Muscle of leg (tissue), 11 donors: Measurements from ENCODE around the gene GPR132. TPM values are rescaled to one million over a fixed set of nuclear protein-coding genes. Genes with fewer than 3 reads are reported as not detected.
"Not testable (repeated sequence)": the region's sequence is repeated elsewhere in the genome, so short reads cannot be mapped to it uniquely, and the experiment has no call there.

Source experiments
- DNase-seq: peaks from one replicate; pipeline ENCODE4 v3.0.0; 2013
- H3K27ac ChIP-seq: one replicate; pipeline ENCODE4 v1.5.1; 2013; ENCODE audit warnings: mild to moderate bottlenecking, low read length, control low read depth
- H3K27me3 ChIP-seq: one replicate; pipeline ENCODE4 v1.6.1; 2013; ENCODE audit warnings: low read length; ENCODE audit not compliant: control insufficient read depth, insufficient read depth
- H3K36me3 ChIP-seq: one replicate; pipeline ENCODE4 v1.6.1; 2013; ENCODE audit warnings: low read length; ENCODE audit not compliant: control insufficient read depth, insufficient read depth
- H3K4me1 ChIP-seq: one replicate; pipeline ENCODE4 v1.6.1; 2013; ENCODE audit warnings: low read length; ENCODE audit not compliant: control insufficient read depth, insufficient read depth
- H3K4me3 ChIP-seq: one replicate; pipeline ENCODE4 v1.5.1; 2013; ENCODE audit warnings: low read length, control low read depth
- H3K9me3 ChIP-seq: replicated peaks from 2 replicates; pipeline ENCODE4 v1.6.1; 2013; ENCODE audit warnings: low read depth, low read length; ENCODE audit not compliant: control insufficient read depth
- WGBS: methylation state at CpG from one replicate; pipeline ENCODE4 v1.1.5; 2013; ENCODE audit warnings: missing lambda C conversion rate; ENCODE audit not compliant: insufficient coverage; 5-methylcytosine and 5-hydroxymethylcytosine counted together
- polyA plus RNA-seq, 8 donors: library from polyadenylated mRNA; unstranded; fragments of 120-200 nt; gene quantifications; one replicate each; pipeline versions ENCODE4 v1.2.1 to v1.2.3, GENCODE V29; 2013; ENCODE audit warnings: inconsistent platforms in 1 of 8, low replicate concordance in 1 of 8; ENCODE audit not compliant: insufficient read length in 8 of 8, insufficient read depth in 1 of 8
- total RNA-seq: library from RNA; stranded (reverse); fragments of 120-200 nt; gene quantifications from one replicate; pipeline ENCODE4 v1.2.4, GENCODE V29; 2013

The GPR132 gene
- total and polyA plus RNA-seq, 9 donors, result 0.41 to 1.5 (median 0.75) TPM

DNA sequence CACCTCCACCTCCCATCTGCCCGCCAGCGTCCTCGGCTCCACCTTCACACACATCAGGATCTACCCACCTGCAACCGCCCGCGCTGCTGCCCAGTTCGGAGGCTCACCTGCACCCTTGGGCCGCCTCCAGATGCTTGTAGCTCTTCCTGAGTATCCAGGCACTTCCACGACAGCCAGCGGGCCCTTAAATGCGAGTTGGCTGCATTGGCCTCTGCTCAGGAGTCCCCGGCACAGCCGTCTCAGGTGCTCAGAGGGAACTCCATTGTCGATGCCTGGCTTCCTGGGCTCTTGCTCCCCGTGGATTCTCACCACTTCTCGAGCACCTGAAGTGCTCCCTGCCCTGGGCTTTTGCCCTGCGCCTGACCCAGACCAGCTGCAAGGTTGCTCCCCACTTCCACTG lies 22.4 kb downstream of the GPR132 start:
- no peaks in the 10 kb centered on the region for H3K9me3 ChIP-seq
- H3K4me3 ChIP-seq, result no peak overlapping the region
- no peak for DNase-seq
- no peaks in the 10 kb centered on the region for H3K36me3 ChIP-seq
- WGBS, result 76% methylated on average over 17 of the region's 17 CpGs
- H3K27ac ChIP-seq, result no peak overlapping the region
- H3K4me1 ChIP-seq, result peaks cover 3% of the 10 kb centered on the region
- peaks cover 30% of the 10 kb centered on the region for H3K27me3 ChIP-seq

GRCh38 chr14:105041841-105042765 lies 23.1 kb downstream of the GPR132 start:
- Histone ChIP-seq H3K4me3 (no peak overlapping the region), H3K9me3 (no peaks in the 10 kb centered on the region), H3K27ac (no peak overlapping the region), H3K36me3 (no peaks in the 10 kb centered on the region), H3K27me3 (peaks cover 32% of the 10 kb centered on the region), H3K4me1 (peaks cover 3% of the 10 kb centered on the region)
- WGBS, result 66% methylated on average over 27 of the region's 28 CpGs
- DNase-seq, result no peak

DNA sequence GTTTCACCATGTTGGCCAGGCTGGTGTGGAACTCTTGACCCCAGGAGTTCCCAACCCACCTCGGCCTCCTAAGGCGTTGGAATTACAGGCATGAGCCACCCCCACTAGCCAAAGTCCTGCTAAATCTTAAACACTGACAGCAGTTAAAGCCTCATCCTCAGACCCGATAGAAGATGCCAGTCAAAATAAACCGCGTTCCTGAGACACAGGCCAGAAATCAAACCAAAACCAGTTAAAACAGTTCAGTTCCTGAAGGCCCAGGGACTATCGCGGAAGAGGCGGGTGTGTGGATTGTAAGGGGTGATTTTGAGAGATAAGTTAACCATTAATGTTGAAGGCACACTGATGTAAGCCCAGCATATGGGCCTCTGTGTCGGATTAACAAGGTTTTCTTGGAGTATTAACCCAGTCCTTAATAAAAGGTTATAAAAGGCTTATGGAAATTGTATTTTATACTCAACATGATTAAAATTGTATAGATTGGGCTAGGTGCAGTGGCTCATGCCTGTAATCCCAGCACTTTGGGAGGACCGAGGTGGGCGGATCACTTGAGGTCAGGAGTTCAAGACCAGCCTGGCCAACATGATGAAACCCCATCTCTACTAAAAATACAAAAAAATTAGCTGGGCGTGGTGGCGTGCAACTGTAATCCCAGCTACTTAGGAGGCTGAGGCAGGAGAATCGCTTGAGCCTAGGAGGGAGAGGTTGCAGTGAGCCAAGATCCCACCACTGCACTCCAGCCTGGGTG lies 25.6 kb downstream of the GPR132 start:
- H3K4me1 ChIP-seq, result no peaks in the 10 kb centered on the region
- no peaks in the 10 kb centered on the region for H3K36me3 ChIP-seq
- H3K4me3 ChIP-seq, result no peak overlapping the region
- WGBS, result 75% methylated on average over 6 of the region's 14 CpGs
- no peaks in the 10 kb centered on the region for H3K9me3 ChIP-seq
- H3K27ac ChIP-seq, result no peak overlapping the region
- no peak for DNase-seq
- H3K27me3 ChIP-seq, result peaks cover 33% of the 10 kb centered on the region

GRCh38 chr14:105035616-105036015 lies 29.6 kb downstream of the GPR132 start:
- not testable (repeated sequence) for DNase-seq, H3K4me3 ChIP-seq, H3K27ac ChIP-seq, H3K9me3 ChIP-seq, H3K36me3 ChIP-seq, H3K4me1 ChIP-seq
- peaks cover 57% of the 10 kb centered on the region for H3K27me3 ChIP-seq
- no CpG with 5 or more reads among the region's 2 CpGs for WGBS

DNA sequence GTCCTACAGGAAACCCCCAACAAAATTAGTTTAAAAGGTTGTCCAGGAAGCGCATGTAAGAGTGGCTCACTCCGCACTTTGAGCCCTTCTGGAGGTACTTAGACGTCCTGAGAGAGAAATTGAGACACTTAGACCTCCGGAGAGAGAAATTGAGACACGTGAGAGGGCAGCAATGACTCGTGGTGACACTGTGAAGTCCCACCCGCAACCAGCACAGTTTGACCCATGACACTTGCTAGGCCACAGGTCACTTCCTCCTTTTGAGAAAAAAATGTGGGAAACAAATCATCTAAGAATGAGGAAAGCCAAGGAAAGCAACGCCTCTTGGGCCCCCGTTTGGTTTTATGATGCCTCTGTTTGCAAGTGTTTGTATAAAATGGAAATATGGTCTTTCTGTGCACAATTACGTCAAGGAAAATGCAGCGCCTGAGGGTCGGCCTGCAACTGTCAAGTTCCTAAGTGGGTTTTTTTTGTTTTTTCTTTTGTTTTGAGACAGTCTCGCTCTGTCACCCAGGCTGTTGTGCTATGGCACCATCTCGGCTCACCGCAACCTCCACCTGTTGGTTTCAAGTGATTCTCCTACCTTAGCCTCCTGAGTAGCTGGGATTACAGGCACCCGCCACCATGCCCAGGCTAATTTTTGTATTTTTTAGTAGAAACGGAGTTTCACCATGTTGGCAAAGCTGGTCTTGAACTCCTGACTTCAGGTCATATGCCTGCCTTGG lies 30.8 kb downstream of the GPR132 start:
- DNase-seq, result no peak
- H3K27me3 ChIP-seq, result peaks cover 59% of the 10 kb centered on the region
- peaks cover 2% of the 10 kb centered on the region for H3K4me1 ChIP-seq
- H3K36me3 ChIP-seq, result no peaks in the 10 kb centered on the region
- H3K4me3 ChIP-seq, result no peak overlapping the region
- no peak overlapping the region for H3K27ac ChIP-seq
- 57% methylated on average over 13 of the region's 17 CpGs for WGBS
- no peaks in the 10 kb centered on the region for H3K9me3 ChIP-seq

GRCh38 chr14:105033412-105033900 lies 31.8 kb downstream of the GPR132 start:
- Histone ChIP-seq H3K4me3 (peak overlapping the region; percentile 31), H3K27me3 (peaks cover 56% of the 10 kb centered on the region)
- H3K36me3 ChIP-seq, DNase-seq, H3K4me1 ChIP-seq, H3K9me3 ChIP-seq, H3K27ac ChIP-seq: not testable (repeated sequence)
- WGBS, result under 1% methylated on average over 39 of the region's 45 CpGs

- not testable (repeated sequence) for H3K9me3 ChIP-seq, H3K27ac ChIP-seq, H3K4me3 ChIP-seq, H3K36me3 ChIP-seq, DNase-seq, H3K4me1 ChIP-seq
- peaks cover 58% of the 10 kb centered on the region for H3K27me3 ChIP-seq
- WGBS, result 79% methylated on average over 4 of the region's 5 CpGs
Measured at GRCh38 chr14:105032451-105032901, 32.8 kb downstream of the GPR132 start.

GRCh38 chr14:105030836-105031396 lies 34.3 kb downstream of the GPR132 start:
- peaks cover 56% of the 10 kb centered on the region for H3K27me3 ChIP-seq
- 79% methylated on average over 8 of the region's 9 CpGs for WGBS

DNA sequence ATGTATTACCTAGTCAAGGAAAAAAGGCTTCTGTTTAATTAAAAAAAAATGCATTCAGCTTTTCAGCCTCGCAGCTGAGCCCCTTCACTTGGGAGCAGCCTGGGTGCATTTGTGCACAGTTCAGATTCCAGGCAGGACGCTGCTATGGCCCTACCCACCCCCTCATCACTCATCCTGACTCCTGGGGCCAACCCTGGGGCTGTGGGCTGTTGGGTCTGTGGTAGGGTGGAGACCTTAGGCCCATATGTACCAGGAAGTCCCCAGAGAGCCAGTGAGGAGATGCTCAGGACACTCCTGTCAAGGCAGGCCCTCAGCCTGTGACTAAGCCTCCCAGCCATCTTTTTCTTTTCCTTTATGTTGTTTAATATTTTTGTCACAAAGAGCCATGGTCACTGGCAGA lies 35.0 kb downstream of the GPR132 start:
- DNase-seq, result no peak
- H3K36me3 ChIP-seq, result no peaks in the 10 kb centered on the region
- WGBS, result no CpG with 5 or more reads among the region's 2 CpGs
- H3K4me1 ChIP-seq, result peaks cover 2% of the 10 kb centered on the region
- no peak overlapping the region for H3K27ac ChIP-seq
- no peaks in the 10 kb centered on the region for H3K9me3 ChIP-seq
- no peak overlapping the region for H3K4me3 ChIP-seq
- H3K27me3 ChIP-seq, result peaks cover 52% of the 10 kb centered on the region

More at GRCh38 chr14:105030836-105031396, 34.3 kb downstream of the GPR132 start:
- Histone ChIP-seq H3K4me1 (peaks cover 2% of the 10 kb centered on the region), H3K36me3 (no peaks in the 10 kb centered on the region), H3K27ac (no peak overlapping the region), H3K9me3 (no peaks in the 10 kb centered on the region), H3K4me3 (no peak overlapping the region)
- DNase-seq, result no peak
